ENCODE measurements around the gene CSN3. TPM values are rescaled to one million over a fixed set of nuclear protein-coding genes. Genes with fewer than 3 reads are reported as not detected.

CSN3 gene
- total and polyA plus RNA-seq, 2 donors: 0.43 TPM; not detected in 1

DNA sequence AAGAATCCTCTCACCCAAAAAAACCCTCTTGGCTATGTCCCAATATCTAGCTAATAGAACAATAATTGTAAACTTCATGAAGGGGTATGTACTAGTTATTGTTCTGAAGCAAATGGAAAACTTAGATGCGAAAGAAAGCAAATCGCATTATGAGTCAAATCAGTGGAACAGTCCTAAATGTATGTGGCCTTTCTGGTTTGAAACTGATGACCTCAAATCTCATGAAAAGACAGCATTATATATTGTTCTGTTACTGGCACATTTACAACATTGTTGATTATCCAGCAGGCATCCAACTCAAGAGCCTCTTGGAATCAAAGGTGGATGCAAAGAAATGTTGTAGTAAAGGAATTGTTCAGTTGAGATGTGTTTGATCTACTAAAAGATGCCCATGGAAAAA, 34.7 kb downstream of the CSN3 start:
- Histone ChIP-seq H3K9me3 (ENCODE audit: control insufficient read depth in 2 of 2, insufficient read depth in 1 of 2, low read length in 1 of 2) (no peaks in the 10 kb centered on the region), H3K36me3 (ENCODE audit: control insufficient read depth in 2 of 2, insufficient read depth in 2 of 2, low read length in 1 of 2) (no peaks in the 10 kb centered on the region), H3K27me3 (ENCODE audit: control insufficient read depth in 2 of 2, insufficient read depth in 1 of 2, low read length in 1 of 2) (no peaks in the 10 kb centered on the region), H3K4me1 (ENCODE audit: control insufficient read depth in 2 of 2, insufficient read depth in 2 of 2, low read length in 2 of 2) (no peaks in the 10 kb centered on the region), H3K4me3 (ENCODE audit: low read length in 2 of 2) (no peak overlapping the region), H3K27ac (ENCODE audit: low read depth in 1 of 2, low read length in 1 of 2) (no peak overlapping the region)
- WGBS: 100% methylated on average over 2 of the region's 2 CpGs
- no peak for DNase-seq (ENCODE audit: low read depth in 6 of 9, low spot score in 9 of 9)

DNA sequence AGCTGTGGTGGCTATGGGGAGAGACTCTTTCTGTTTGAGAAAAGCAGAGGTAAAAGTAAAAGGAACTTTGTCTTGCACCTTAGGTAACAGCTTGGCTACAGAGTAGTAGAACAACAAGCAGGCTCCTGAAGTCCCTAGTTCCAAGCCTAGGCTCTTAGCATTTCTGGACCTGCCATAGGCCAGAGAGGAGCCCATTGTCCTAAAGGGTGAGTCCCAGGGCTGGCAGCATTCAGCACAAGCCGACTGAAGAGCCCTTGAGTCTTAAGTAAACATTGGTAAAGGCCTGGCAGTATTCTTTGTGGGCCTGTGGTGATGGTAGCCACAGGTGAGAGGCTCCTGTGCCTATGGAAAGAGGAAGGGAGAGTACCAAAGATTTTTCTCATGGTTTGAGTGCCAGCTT, 38.2 kb downstream of the CSN3 start:
- Histone ChIP-seq H3K4me3 (ENCODE audit: low read length in 2 of 2) (no peak overlapping the region), H3K4me1 (ENCODE audit: control insufficient read depth in 2 of 2, insufficient read depth in 2 of 2, low read length in 2 of 2) (no peaks in the 10 kb centered on the region), H3K9me3 (ENCODE audit: control insufficient read depth in 2 of 2, insufficient read depth in 1 of 2, low read length in 1 of 2) (no peaks in the 10 kb centered on the region), H3K36me3 (ENCODE audit: control insufficient read depth in 2 of 2, insufficient read depth in 2 of 2, low read length in 1 of 2) (no peaks in the 10 kb centered on the region), H3K27ac (ENCODE audit: low read depth in 1 of 2, low read length in 1 of 2) (no peak overlapping the region), H3K27me3 (ENCODE audit: control insufficient read depth in 2 of 2, insufficient read depth in 1 of 2, low read length in 1 of 2) (no peaks in the 10 kb centered on the region)
- WGBS: 71% methylated on average over 1 of the region's 1 CpG
- DNase-seq (ENCODE audit: low read depth in 6 of 9, low spot score in 9 of 9): no peak

DNA sequence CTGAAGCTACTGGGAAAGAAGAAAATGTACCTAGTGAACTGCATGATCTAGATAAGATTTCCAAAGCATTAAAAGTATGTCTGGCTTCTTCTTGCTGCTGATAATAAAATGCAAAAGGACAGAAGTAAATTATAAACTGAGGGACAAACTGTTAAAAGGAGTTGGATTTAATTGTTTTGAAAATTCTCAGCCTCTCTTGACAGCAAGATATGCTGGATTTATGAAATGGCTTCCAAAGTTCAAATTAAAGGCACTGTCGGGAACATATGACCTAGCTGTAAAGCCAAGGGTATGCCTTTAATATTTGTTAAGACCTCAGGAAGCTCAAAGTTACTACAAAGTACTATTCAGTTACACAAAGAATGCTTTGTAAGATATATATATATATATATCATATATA, 46.3 kb downstream of the CSN3 start:
- WGBS: 94% methylated on average over 1 of the region's 1 CpG
- Histone ChIP-seq H3K9me3 (ENCODE audit: control insufficient read depth in 2 of 2, insufficient read depth in 1 of 2, low read length in 1 of 2) (no peaks in the 10 kb centered on the region), H3K4me3 (ENCODE audit: low read length in 2 of 2) (no peak overlapping the region), H3K27me3 (ENCODE audit: control insufficient read depth in 2 of 2, insufficient read depth in 1 of 2, low read length in 1 of 2) (no peaks in the 10 kb centered on the region), H3K4me1 (ENCODE audit: control insufficient read depth in 2 of 2, insufficient read depth in 2 of 2, low read length in 2 of 2) (no peaks in the 10 kb centered on the region), H3K36me3 (ENCODE audit: control insufficient read depth in 2 of 2, insufficient read depth in 2 of 2, low read length in 1 of 2) (no peaks in the 10 kb centered on the region), H3K27ac (ENCODE audit: low read depth in 1 of 2, low read length in 1 of 2) (no peak overlapping the region)
- no peak for DNase-seq (ENCODE audit: low read depth in 6 of 9, low spot score in 9 of 9)

DNA sequence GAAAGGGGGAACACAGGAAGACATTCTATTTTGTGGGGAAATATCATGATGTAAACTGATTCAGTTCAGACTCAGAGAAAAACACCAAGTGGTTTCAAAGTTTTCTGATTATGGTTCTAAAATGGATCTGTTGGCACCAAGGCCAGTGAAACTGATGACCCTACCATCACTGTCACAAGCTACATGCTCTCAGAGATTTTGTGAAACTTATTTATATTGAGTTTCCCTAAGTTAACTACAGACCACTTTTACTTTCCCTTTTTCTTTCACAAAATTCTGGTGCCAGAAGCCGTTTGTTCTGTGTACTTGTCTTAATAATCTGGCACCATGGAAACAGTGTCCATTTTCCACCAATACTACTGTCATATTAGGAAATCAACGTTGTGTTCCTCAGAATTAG, 48.9 kb downstream of the CSN3 start:
- Histone ChIP-seq H3K4me1 (ENCODE audit: control insufficient read depth in 2 of 2, insufficient read depth in 2 of 2, low read length in 2 of 2) (no peaks in the 10 kb centered on the region), H3K9me3 (ENCODE audit: control insufficient read depth in 2 of 2, insufficient read depth in 1 of 2, low read length in 1 of 2) (no peaks in the 10 kb centered on the region), H3K27me3 (ENCODE audit: control insufficient read depth in 2 of 2, insufficient read depth in 1 of 2, low read length in 1 of 2) (no peaks in the 10 kb centered on the region), H3K27ac (ENCODE audit: low read depth in 1 of 2, low read length in 1 of 2) (no peak overlapping the region), H3K36me3 (ENCODE audit: control insufficient read depth in 2 of 2, insufficient read depth in 2 of 2, low read length in 1 of 2) (no peaks in the 10 kb centered on the region), H3K4me3 (ENCODE audit: low read length in 2 of 2) (no peak overlapping the region)
- DNase-seq (ENCODE audit: low read depth in 6 of 9, low spot score in 9 of 9): no peak
- 67% methylated on average over 2 of the region's 2 CpGs for WGBS

DNA sequence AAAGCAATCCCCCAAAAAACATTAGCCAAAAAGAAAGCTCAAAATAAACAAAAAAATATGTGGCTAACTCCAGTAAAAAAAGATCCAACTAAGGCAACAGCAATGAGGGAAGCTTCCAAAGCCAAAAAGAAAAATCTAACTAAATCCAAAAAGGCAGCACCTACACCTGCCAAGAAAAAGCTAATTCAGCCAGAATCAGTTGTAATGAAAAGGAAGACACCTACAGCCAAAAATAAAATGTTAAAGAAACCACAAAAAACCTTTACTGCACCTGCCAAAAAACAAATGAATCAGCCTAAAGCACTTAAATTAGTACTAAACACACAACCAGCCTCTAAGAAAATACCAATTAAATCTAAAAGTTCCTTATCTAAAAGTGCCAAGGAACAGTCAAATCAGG, 55.2 kb downstream of the CSN3 start:
- no peaks in the 10 kb centered on the region for H3K36me3 ChIP-seq (ENCODE audit: control insufficient read depth in 2 of 2, insufficient read depth in 2 of 2, low read length in 1 of 2)

DNA sequence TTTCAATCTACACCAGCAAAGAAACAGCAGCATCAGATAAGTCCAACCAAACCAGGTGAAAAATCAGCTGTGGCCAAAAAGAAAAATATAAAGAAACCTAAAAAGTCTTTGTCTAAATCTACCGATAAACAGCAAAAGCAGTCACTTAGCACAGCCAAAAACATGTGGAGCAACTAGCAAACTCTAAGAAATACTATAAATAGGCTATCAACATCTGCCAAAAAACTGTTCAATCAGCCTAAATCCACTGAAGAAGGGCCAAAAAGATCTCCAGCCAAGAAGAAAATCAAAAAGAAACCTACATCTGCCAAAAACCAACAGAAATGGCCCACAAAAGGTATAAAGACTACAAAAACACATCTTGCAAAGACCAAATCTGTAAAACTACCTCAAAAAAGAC, 55.7 kb downstream of the CSN3 start:
- Histone ChIP-seq H3K9me3 (ENCODE audit: control insufficient read depth in 2 of 2, insufficient read depth in 1 of 2, low read length in 1 of 2) (no peaks in the 10 kb centered on the region), H3K27ac (ENCODE audit: low read depth in 1 of 2, low read length in 1 of 2) (no peak overlapping the region), H3K4me3 (ENCODE audit: low read length in 2 of 2) (no peak overlapping the region), H3K27me3 (ENCODE audit: control insufficient read depth in 2 of 2, insufficient read depth in 1 of 2, low read length in 1 of 2) (no peaks in the 10 kb centered on the region), H3K36me3 (ENCODE audit: control insufficient read depth in 2 of 2, insufficient read depth in 2 of 2, low read length in 1 of 2) (no peaks in the 10 kb centered on the region), H3K4me1 (ENCODE audit: control insufficient read depth in 2 of 2, insufficient read depth in 2 of 2, low read length in 2 of 2) (no peaks in the 10 kb centered on the region)
- 94% methylated on average over 1 of the region's 1 CpG for WGBS
- DNase-seq (ENCODE audit: low read depth in 6 of 9, low spot score in 9 of 9): no peak

More for the DNA sequence above, 55.2 kb downstream of the CSN3 start:
- Histone ChIP-seq H3K27ac (ENCODE audit: low read depth in 1 of 2, low read length in 1 of 2) (no peak overlapping the region), H3K4me1 (ENCODE audit: control insufficient read depth in 2 of 2, insufficient read depth in 2 of 2, low read length in 2 of 2) (no peaks in the 10 kb centered on the region), H3K9me3 (ENCODE audit: control insufficient read depth in 2 of 2, insufficient read depth in 1 of 2, low read length in 1 of 2) (no peaks in the 10 kb centered on the region), H3K4me3 (ENCODE audit: low read length in 2 of 2) (no peak overlapping the region), H3K27me3 (ENCODE audit: control insufficient read depth in 2 of 2, insufficient read depth in 1 of 2, low read length in 1 of 2) (no peaks in the 10 kb centered on the region)
- DNase-seq (ENCODE audit: low read depth in 6 of 9, low spot score in 9 of 9): no peak

DNA sequence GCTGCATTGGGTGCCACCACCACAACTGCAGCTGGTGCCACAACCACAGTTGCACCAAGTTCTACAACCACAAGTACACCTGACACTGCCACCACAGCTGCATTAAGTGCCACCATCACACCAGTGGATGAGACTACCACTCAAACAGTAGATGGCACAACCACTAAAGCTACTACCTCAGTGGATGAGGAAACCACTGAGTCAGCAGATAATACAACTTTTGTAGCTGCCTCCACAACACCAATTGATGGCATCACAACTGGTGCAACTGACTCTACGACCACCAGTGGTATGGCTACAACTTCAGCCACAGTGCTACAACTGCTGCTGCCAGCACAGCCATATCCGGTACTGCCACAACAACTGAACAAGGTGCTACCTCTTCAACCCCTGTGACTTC, 57.2 kb downstream of the CSN3 start:
- Histone ChIP-seq H3K27me3 (ENCODE audit: control insufficient read depth in 2 of 2, insufficient read depth in 1 of 2, low read length in 1 of 2) (no peaks in the 10 kb centered on the region), H3K9me3 (ENCODE audit: control insufficient read depth in 2 of 2, insufficient read depth in 1 of 2, low read length in 1 of 2) (no peaks in the 10 kb centered on the region), H3K4me1 (ENCODE audit: control insufficient read depth in 2 of 2, insufficient read depth in 2 of 2, low read length in 2 of 2) (no peaks in the 10 kb centered on the region), H3K27ac (ENCODE audit: low read depth in 1 of 2, low read length in 1 of 2) (no peak overlapping the region), H3K36me3 (ENCODE audit: control insufficient read depth in 2 of 2, insufficient read depth in 2 of 2, low read length in 1 of 2) (no peaks in the 10 kb centered on the region), H3K4me3 (ENCODE audit: low read length in 2 of 2) (no peak overlapping the region)
- no peak for DNase-seq (ENCODE audit: low read depth in 6 of 9, low spot score in 9 of 9)
- 93% methylated on average over 2 of the region's 2 CpGs for WGBS

DNA sequence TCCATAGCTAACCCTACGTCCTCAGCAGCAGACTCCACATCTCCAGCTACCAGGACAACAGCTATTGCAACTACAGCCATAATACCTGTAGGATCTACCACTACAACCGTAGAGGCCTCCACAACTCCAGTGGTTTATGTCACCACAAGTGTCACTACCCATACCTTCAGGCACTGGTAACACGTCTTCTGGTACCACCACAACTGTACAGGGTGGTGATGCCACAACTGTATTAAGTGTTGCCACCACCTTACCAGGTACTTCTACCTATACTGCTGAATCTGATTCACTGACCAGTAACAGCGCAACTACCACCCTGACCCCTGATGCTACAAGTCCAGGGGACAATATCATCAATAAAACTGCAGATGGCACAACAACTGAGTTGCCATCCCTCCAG, 57.8 kb downstream of the CSN3 start:
- 93% methylated on average over 4 of the region's 4 CpGs for WGBS
- no peak for DNase-seq (ENCODE audit: low read depth in 6 of 9, low spot score in 9 of 9)
- Histone ChIP-seq H3K36me3 (ENCODE audit: control insufficient read depth in 2 of 2, insufficient read depth in 2 of 2, low read length in 1 of 2) (no peaks in the 10 kb centered on the region), H3K27ac (ENCODE audit: low read depth in 1 of 2, low read length in 1 of 2) (no peak overlapping the region), H3K27me3 (ENCODE audit: control insufficient read depth in 2 of 2, insufficient read depth in 1 of 2, low read length in 1 of 2) (no peaks in the 10 kb centered on the region), H3K4me1 (ENCODE audit: control insufficient read depth in 2 of 2, insufficient read depth in 2 of 2, low read length in 2 of 2) (no peaks in the 10 kb centered on the region), H3K4me3 (ENCODE audit: low read length in 2 of 2) (no peak overlapping the region), H3K9me3 (ENCODE audit: control insufficient read depth in 2 of 2, insufficient read depth in 1 of 2, low read length in 1 of 2) (no peaks in the 10 kb centered on the region)
